Measurements from ENCODE around the gene AIFM3. TPM values are rescaled to one million over a fixed set of nuclear protein-coding genes. Genes with fewer than 3 reads are reported as not detected.
"Not testable (repeated sequence)": the region's sequence is repeated elsewhere in the genome, so short reads cannot be mapped to it uniquely, and the experiment has no call there.

AIFM3 gene
- total RNA-seq, 1 donor, result 0.72 TPM

- Histone ChIP-seq H3K27me3 (ENCODE audit: insufficient read depth, low read length) (peaks cover 30% of the 10 kb centered on the region), H3K79me2 (ENCODE audit: insufficient read depth, low read length) (no peaks in the 10 kb centered on the region), H3K27ac (ENCODE audit: low read depth, low read length) (no peak overlapping the region), H3K9me3 (ENCODE audit: low read depth, low read length) (no peaks in the 10 kb centered on the region), H3K4me3 (ENCODE audit: insufficient read depth, low read length) (no peak overlapping the region), H3K4me2 (ENCODE audit: insufficient read depth, low read length) (no peak overlapping the region), H3K36me3 (ENCODE audit: insufficient read depth, low read length) (no peaks in the 10 kb centered on the region), H4K20me1 (ENCODE audit: insufficient read depth, low read length) (peaks cover 3% of the 10 kb centered on the region), H2AFZ (ENCODE audit: low read length) (no peak overlapping the region), H3K4me1 (ENCODE audit: insufficient read depth, low read length) (no peaks in the 10 kb centered on the region)
- peak; percentile 89 for DNase-seq (ENCODE audit: insufficient read length, low spot score, missing footprints)
- TF ChIP-seq, protein P1, sequence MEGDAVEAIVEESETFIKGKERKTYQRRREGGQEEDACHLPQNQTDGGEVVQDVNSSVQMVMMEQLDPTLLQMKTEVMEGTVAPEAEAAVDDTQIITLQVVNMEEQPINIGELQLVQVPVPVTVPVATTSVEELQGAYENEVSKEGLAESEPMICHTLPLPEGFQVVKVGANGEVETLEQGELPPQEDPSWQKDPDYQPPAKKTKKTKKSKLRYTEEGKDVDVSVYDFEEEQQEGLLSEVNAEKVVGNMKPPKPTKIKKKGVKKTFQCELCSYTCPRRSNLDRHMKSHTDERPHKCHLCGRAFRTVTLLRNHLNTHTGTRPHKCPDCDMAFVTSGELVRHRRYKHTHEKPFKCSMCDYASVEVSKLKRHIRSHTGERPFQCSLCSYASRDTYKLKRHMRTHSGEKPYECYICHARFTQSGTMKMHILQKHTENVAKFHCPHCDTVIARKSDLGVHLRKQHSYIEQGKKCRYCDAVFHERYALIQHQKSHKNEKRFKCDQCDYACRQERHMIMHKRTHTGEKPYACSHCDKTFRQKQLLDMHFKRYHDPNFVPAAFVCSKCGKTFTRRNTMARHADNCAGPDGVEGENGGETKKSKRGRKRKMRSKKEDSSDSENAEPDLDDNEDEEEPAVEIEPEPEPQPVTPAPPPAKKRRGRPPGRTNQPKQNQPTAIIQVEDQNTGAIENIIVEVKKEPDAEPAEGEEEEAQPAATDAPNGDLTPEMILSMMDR (IDR thresholded peaks at IDR 0.05; ENCODE audit: extremely low read depth, low read depth, low read length), result no peak
Measured at GRCh38 chr22:20968281-20968977, 1.4 kb downstream of the AIFM3 start.

DNA sequence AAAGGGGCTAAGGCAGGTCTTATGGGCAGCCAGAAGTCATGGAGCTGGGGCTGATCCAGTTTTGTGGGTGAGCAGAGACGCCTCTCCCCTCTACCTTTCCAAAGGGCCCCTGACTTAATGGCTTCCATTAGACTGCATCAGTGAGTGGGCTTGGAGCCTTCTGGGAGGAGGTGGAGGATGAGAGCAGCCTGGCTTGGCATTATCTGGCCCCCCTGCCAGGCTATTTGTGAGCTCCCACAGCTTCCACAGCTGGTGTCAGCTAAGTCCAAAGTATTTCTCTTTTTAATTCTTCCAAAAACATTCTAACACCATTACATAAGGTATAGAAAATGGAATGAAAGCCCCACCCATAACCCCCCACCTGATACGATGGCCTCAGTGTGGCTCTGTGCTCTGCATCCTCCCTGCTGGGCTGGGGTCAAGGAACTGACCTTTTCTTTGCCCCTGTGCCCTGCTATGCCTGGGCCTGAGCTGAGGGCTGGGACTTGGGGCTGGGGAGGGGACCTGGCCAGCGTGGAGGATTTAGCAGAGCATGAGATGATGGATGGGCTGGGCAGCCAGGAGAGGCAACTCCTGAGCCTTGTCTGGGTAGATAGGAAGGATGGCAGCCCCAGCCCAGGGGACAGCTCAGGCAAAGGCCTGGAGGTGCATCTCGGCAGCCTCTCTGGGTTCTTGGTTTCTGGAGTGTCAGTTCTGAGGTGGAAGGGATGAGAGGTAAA, 4.0 kb downstream of the AIFM3 start:
- H4K20me1 ChIP-seq (ENCODE audit: insufficient read depth, low read length), result no peaks in the 10 kb centered on the region
- H3K27me3 ChIP-seq (ENCODE audit: insufficient read depth, low read length), result peaks cover 5% of the 10 kb centered on the region
- H2AFZ ChIP-seq (ENCODE audit: low read length), result no peak overlapping the region
- no peak overlapping the region for H3K4me3 ChIP-seq (ENCODE audit: insufficient read depth, low read length)
- H3K4me1 ChIP-seq (ENCODE audit: insufficient read depth, low read length), result no peaks in the 10 kb centered on the region
- no peaks in the 10 kb centered on the region for H3K9me3 ChIP-seq (ENCODE audit: low read depth, low read length)
- no peaks in the 10 kb centered on the region for H3K36me3 ChIP-seq (ENCODE audit: insufficient read depth, low read length)
- H3K79me2 ChIP-seq (ENCODE audit: insufficient read depth, low read length), result no peaks in the 10 kb centered on the region
- DNase-seq (ENCODE audit: insufficient read length, low spot score, missing footprints), result peak; percentile 55
- TF ChIP-seq, protein P1 (IDR thresholded peaks at IDR 0.05; ENCODE audit: extremely low read depth, low read depth, low read length), result no peak
- no peak overlapping the region for H3K27ac ChIP-seq (ENCODE audit: low read depth, low read length)
- no peak overlapping the region for H3K4me2 ChIP-seq (ENCODE audit: insufficient read depth, low read length)

DNA sequence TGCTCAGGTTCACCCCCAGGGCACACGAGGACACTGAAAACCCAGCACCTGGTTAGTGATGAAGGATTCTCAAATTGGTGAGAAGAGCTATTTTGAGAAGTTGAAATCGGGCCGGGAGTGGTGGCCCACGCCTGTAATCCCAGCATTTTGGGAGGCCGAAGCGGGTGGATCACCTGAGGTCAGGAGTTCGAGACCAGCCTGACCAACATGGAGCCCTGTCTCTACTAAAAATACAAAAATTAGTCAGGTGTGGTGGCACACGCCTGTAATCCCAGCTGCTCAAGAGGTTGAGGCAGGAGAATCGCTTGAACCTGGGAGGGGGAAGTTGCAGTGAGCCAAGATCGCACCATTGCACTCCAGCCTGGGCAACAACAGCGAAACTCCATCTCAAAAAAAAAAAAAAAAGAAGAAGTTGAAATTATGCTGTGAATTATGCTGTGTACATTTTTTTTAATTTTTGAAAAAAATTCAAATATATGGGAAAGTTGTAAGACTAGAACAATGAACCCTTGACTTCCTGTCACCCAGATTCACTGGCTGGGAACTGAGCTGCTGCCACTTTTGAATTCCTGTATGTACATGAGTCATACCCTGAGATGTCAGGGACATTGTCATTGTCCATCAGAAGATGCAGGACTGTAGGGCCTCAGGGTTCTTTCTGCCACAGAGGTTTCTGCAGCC, 5.1 kb downstream of the AIFM3 start:
- peak; percentile 84 for DNase-seq (ENCODE audit: insufficient read length, low spot score, missing footprints)
- H3K4me2 ChIP-seq (ENCODE audit: insufficient read depth, low read length); H3K36me3 ChIP-seq (ENCODE audit: insufficient read depth, low read length); H3K4me3 ChIP-seq (ENCODE audit: insufficient read depth, low read length); H4K20me1 ChIP-seq (ENCODE audit: insufficient read depth, low read length); H3K4me1 ChIP-seq (ENCODE audit: insufficient read depth, low read length); H3K79me2 ChIP-seq (ENCODE audit: insufficient read depth, low read length); H2AFZ ChIP-seq (ENCODE audit: low read length); H3K9me3 ChIP-seq (ENCODE audit: low read depth, low read length); H3K27me3 ChIP-seq (ENCODE audit: insufficient read depth, low read length); H3K27ac ChIP-seq (ENCODE audit: low read depth, low read length): not testable (repeated sequence)

DNA sequence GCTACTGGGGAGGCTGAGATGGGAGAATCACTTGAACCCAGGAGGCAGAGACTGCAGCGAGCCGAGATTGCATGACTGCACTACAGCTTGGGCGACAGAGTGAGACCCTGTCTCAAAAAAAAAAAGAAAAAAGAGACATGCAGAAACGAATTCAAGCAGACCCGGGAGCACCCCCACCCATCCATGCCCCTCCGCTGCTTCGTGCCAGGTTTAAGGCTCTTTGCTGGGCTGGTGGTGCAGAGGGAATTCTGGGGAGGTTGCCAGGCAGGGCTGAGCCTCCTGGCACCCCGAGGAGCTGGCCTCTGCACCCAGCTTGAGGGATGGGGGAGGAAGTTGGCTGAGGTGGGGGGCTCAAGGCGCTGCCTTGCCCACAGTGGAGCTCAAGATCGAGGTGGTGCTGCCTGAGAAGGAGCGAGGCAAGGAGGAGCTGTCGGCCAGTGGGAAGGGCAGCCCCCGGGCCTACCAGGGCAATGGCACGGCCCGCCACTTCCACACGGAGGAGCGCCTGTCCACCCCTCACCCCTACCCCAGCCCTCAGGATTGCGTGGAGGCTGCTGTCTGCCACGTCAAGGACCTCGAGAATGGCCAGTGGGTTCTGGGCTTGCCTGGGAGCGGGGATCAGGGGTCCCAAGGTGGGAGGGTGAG, 6.0 kb downstream of the AIFM3 start:
- Histone ChIP-seq H3K79me2 (ENCODE audit: insufficient read depth, low read length) (no peaks in the 10 kb centered on the region), H2AFZ (ENCODE audit: low read length) (no peak overlapping the region), H3K27ac (ENCODE audit: low read depth, low read length) (no peak overlapping the region), H3K36me3 (ENCODE audit: insufficient read depth, low read length) (no peaks in the 10 kb centered on the region), H3K4me1 (ENCODE audit: insufficient read depth, low read length) (no peaks in the 10 kb centered on the region), H3K4me3 (ENCODE audit: insufficient read depth, low read length) (no peak overlapping the region), H3K4me2 (ENCODE audit: insufficient read depth, low read length) (no peak overlapping the region), H4K20me1 (ENCODE audit: insufficient read depth, low read length) (no peaks in the 10 kb centered on the region), H3K27me3 (ENCODE audit: insufficient read depth, low read length) (no peaks in the 10 kb centered on the region), H3K9me3 (ENCODE audit: low read depth, low read length) (no peaks in the 10 kb centered on the region)
- TF ChIP-seq, protein P1 (IDR thresholded peaks at IDR 0.05; ENCODE audit: extremely low read depth, low read depth, low read length), result no peak
- DNase-seq (ENCODE audit: insufficient read length, low spot score, missing footprints), result peak; percentile 57

Data from osteoblast (primary cell).